GM23338 (cell line): ENCODE data around the gene MAD1L1. TPM values are rescaled to one million over a fixed set of nuclear protein-coding genes. Genes with fewer than 3 reads are reported as not detected.

Experiments used
- ATAC-seq: fragments of 200-7000 bp; cut with Tn5 transposase; 3 replicates; pipeline ENCODE4 v1.9.1; 2020
- DNase-seq: peaks from one replicate; pipeline ENCODE4 v3.0.0-alpha.2; 2015; ENCODE audit warnings: low spot score
- H2AFZ ChIP-seq: fragments of 200-600 bp; sonication (generic); 2 replicates; pipeline ENCODE4 v1.8.0; 2016; ENCODE audit warnings: antibody characterized with exemption, mild to moderate bottlenecking, moderate library complexity
- H3F3A ChIP-seq: fragments of 200-600 bp; sonication (generic); replicated peaks from 2 replicates; pipeline ENCODE4 v1.8.0; 2017; ENCODE audit warnings: antibody characterized with exemption, mixed run types, low read depth
- H3K27ac ChIP-seq: fragments of 200-600 bp; sonication (generic); 2 replicates; pipeline ENCODE4 v1.6.1; 2016; ENCODE audit warnings: low read depth
- H3K27me3 ChIP-seq: fragments of 200-600 bp; sonication (generic); 2 replicates; pipeline ENCODE4 v1.8.0; 2016; ENCODE audit warnings: mild to moderate bottlenecking, mixed run types, moderate library complexity; ENCODE audit not compliant: insufficient read depth
- H3K36me3 ChIP-seq: fragments of 200-600 bp; sonication (generic); 2 replicates; pipeline ENCODE4 v1.8.0; 2016; ENCODE audit warnings: mild to moderate bottlenecking; ENCODE audit not compliant: insufficient read depth
- H3K4me1 ChIP-seq: fragments of 200-600 bp; sonication (generic); 2 replicates; pipeline ENCODE4 v1.8.0; 2016; ENCODE audit warnings: mild to moderate bottlenecking, moderate library complexity; ENCODE audit not compliant: insufficient read depth
- H3K4me2 ChIP-seq: fragments of 200-600 bp; sonication (generic); 2 replicates; pipeline ENCODE4 v1.7.1; 2017; ENCODE audit warnings: mixed run types
- H3K4me3 ChIP-seq: fragments of 200-600 bp; sonication (generic); 2 replicates; pipeline ENCODE4 v1.6.1; 2016; ENCODE audit warnings: mixed run types
- H3K79me2 ChIP-seq: fragments of 200-600 bp; sonication (generic); replicated peaks from 2 replicates; pipeline ENCODE4 v1.8.0; 2017; ENCODE audit warnings: mild to moderate bottlenecking; ENCODE audit not compliant: insufficient read depth
- H3K9me2 ChIP-seq: fragments of 200-600 bp; sonication (generic); 2 replicates; pipeline ENCODE4 v1.8.0; 2017; ENCODE audit not compliant: insufficient read depth
- H4K20me1 ChIP-seq: fragments of 200-600 bp; sonication (generic); replicated peaks from 2 replicates; pipeline ENCODE4 v1.8.0; 2017; ENCODE audit warnings: mild to moderate bottlenecking; ENCODE audit not compliant: insufficient read depth
- H3K27ac Mint-ChIP-seq: 2 replicates; pipeline ENCODE4 v1.8.0; 2020; ENCODE audit warnings: inconsistent platforms, mild to moderate bottlenecking, moderate library complexity, mixed read lengths
- H3K27me3 Mint-ChIP-seq: 3 replicates; pipeline ENCODE4 v1.8.0; 2022; ENCODE audit warnings: low read depth, mild to moderate bottlenecking, moderate library complexity, mixed read lengths, inconsistent platforms; ENCODE audit not compliant: insufficient read depth, poor library complexity
- H3K36me3 Mint-ChIP-seq: 3 replicates; pipeline ENCODE4 v1.8.0; 2021; ENCODE audit warnings: low read depth, mild to moderate bottlenecking, inconsistent platforms, moderate library complexity, mixed read lengths
- H3K4me1 Mint-ChIP-seq: 3 replicates; pipeline ENCODE4 v1.8.0; 2020; ENCODE audit warnings: mild to moderate bottlenecking, inconsistent platforms, mixed read lengths
- H3K4me3 Mint-ChIP-seq: 3 replicates; pipeline ENCODE4 v1.8.0; 2021; ENCODE audit warnings: moderate library complexity, mild to moderate bottlenecking, inconsistent platforms, mixed read lengths
- H3K9me3 Mint-ChIP-seq: 3 replicates; pipeline ENCODE4 v1.8.0; 2020; ENCODE audit warnings: moderate library complexity, mild to moderate bottlenecking, inconsistent platforms, mixed read lengths
- CREB1 ChIP-seq: fragments of 250-450 bp; sonication (Bioruptor Pico); IDR thresholded peaks from 2 replicates; pipeline ENCODE4 v1.5.0; 2020; ENCODE audit warnings: low read depth, mild to moderate bottlenecking, moderate library complexity
- EZH2 ChIP-seq: fragments of 200-600 bp; sonication (generic); IDR thresholded peaks from one replicate; pipeline ENCODE4 v1.8.0; 2017; ENCODE audit warnings: antibody characterized with exemption, mild to moderate bottlenecking, low read depth; ENCODE audit not compliant: unreplicated experiment
- EZH2phosphoT487 ChIP-seq: fragments of 200-600 bp; sonication (generic); IDR thresholded peaks from one replicate; pipeline ENCODE4 v1.8.1; 2018; ENCODE audit warnings: antibody characterized with exemption; ENCODE audit not compliant: unreplicated experiment
- JUNB ChIP-seq: IDR thresholded peaks from one replicate; pipeline ENCODE4 v1.6.1; 2016; ENCODE audit warnings: antibody characterized with exemption; ENCODE audit not compliant: unreplicated experiment
- NANOG ChIP-seq: IDR thresholded peaks from 2 replicates; pipeline ENCODE4 v1.6.1; 2016; ENCODE audit warnings: antibody characterized with exemption, borderline replicate concordance
- POLR2AphosphoS5 ChIP-seq: IDR thresholded peaks from 2 replicates; pipeline ENCODE4 v1.6.1; 2016; ENCODE audit warnings: antibody characterized with exemption, low read depth
- REST ChIP-seq: IDR thresholded peaks from one replicate; pipeline ENCODE4 v1.6.1; 2018; ENCODE audit warnings: antibody characterized with exemption; ENCODE audit not compliant: unreplicated experiment
- STAT1 ChIP-seq: IDR thresholded peaks from one replicate; pipeline ENCODE4 v1.6.1; 2016; ENCODE audit warnings: antibody characterized with exemption; ENCODE audit not compliant: unreplicated experiment
- ZNF114 ChIP-seq: fragments of 250-450 bp; sonication (Bioruptor Pico); IDR thresholded peaks from 2 replicates; pipeline ENCODE4 v1.5.0; 2020; ENCODE audit warnings: mild to moderate bottlenecking, moderate library complexity
- ZNF331 ChIP-seq: fragments of 250-450 bp; sonication (Bioruptor Pico); IDR thresholded peaks from 2 replicates; pipeline ENCODE4 v1.5.0; 2020; ENCODE audit warnings: low read depth, mild to moderate bottlenecking, moderate library complexity
- polyA plus RNA-seq: library from polyadenylated mRNA; unstranded; fragments of >200 nt; fragmentation: Nextera tagmentation; extraction: Ambion mirVana; gene quantifications from 2 replicates; pipeline ENCODE4 v1.2.1, GENCODE V29; 2016
- total RNA-seq: library from RNA; depleted of rRNA; stranded (reverse); fragments of >200 nt; shearing (Covaris generic); gene quantifications from 2 replicates; pipeline ENCODE4 v1.2.3, GENCODE V29; 2014
- TF ChIP-seq, protein P1 (sequence below): fragments of 250-450 bp; sonication (Bioruptor Pico); IDR thresholded peaks from 2 replicates; pipeline ENCODE4 v1.5.0; 2020; ENCODE audit warnings: mild to moderate bottlenecking, moderate library complexity
- TF ChIP-seq, protein P2 (sequence below), 2 experiments: fragments of 200-600 bp in 1 of 2; sonication (generic) in 1 of 2; conservative IDR thresholded peaks; 2 replicates each; pipeline versions ENCODE4 v1.5.1 to v1.6.1; 2016 to 2017; ENCODE audit warnings: antibody characterized with exemption in 2 of 2, low read depth in 2 of 2, mild to moderate bottlenecking in 2 of 2, moderate library complexity in 1 of 2
- TF ChIP-seq, protein P3 (sequence below): IDR thresholded peaks from 2 replicates; pipeline ENCODE4 v1.6.1; 2016; ENCODE audit warnings: antibody characterized with exemption

Gene MAD1L1
- total and polyA plus RNA-seq, 2 experiments from 2014 or later, result 40.3 to 59.3 TPM

GRCh38 chr7:2093215-2093842, 139.4 kb downstream of the MAD1L1 start:
- peak overlapping the region; percentile 24; the same call in 1 of the 2 replicates for H3K27ac Mint-ChIP-seq
- Histone ChIP-seq H3F3A (no peaks in the 10 kb centered on the region), H3K79me2 (no peaks in the 10 kb centered on the region), H3K4me1 (no peaks in the 10 kb centered on the region), H3K4me2 (no peak overlapping the region), H3K27ac (no peak overlapping the region), H2AFZ (no peak overlapping the region), H3K36me3 (no peaks in the 10 kb centered on the region), H3K27me3 (no peaks in the 10 kb centered on the region), H3K4me3 (no peak overlapping the region), H4K20me1 (no peaks in the 10 kb centered on the region), H3K9me2 (no peaks in the 10 kb centered on the region)
- H3K27me3 Mint-ChIP-seq, result peaks cover 5% of the 10 kb centered on the region
- H3K36me3 Mint-ChIP-seq, result peaks cover 22% of the 10 kb centered on the region
- ATAC-seq (no peak), DNase-seq (no peak)
- no peak for TF ChIP-seq REST
- TF ChIP-seq, protein P1, sequence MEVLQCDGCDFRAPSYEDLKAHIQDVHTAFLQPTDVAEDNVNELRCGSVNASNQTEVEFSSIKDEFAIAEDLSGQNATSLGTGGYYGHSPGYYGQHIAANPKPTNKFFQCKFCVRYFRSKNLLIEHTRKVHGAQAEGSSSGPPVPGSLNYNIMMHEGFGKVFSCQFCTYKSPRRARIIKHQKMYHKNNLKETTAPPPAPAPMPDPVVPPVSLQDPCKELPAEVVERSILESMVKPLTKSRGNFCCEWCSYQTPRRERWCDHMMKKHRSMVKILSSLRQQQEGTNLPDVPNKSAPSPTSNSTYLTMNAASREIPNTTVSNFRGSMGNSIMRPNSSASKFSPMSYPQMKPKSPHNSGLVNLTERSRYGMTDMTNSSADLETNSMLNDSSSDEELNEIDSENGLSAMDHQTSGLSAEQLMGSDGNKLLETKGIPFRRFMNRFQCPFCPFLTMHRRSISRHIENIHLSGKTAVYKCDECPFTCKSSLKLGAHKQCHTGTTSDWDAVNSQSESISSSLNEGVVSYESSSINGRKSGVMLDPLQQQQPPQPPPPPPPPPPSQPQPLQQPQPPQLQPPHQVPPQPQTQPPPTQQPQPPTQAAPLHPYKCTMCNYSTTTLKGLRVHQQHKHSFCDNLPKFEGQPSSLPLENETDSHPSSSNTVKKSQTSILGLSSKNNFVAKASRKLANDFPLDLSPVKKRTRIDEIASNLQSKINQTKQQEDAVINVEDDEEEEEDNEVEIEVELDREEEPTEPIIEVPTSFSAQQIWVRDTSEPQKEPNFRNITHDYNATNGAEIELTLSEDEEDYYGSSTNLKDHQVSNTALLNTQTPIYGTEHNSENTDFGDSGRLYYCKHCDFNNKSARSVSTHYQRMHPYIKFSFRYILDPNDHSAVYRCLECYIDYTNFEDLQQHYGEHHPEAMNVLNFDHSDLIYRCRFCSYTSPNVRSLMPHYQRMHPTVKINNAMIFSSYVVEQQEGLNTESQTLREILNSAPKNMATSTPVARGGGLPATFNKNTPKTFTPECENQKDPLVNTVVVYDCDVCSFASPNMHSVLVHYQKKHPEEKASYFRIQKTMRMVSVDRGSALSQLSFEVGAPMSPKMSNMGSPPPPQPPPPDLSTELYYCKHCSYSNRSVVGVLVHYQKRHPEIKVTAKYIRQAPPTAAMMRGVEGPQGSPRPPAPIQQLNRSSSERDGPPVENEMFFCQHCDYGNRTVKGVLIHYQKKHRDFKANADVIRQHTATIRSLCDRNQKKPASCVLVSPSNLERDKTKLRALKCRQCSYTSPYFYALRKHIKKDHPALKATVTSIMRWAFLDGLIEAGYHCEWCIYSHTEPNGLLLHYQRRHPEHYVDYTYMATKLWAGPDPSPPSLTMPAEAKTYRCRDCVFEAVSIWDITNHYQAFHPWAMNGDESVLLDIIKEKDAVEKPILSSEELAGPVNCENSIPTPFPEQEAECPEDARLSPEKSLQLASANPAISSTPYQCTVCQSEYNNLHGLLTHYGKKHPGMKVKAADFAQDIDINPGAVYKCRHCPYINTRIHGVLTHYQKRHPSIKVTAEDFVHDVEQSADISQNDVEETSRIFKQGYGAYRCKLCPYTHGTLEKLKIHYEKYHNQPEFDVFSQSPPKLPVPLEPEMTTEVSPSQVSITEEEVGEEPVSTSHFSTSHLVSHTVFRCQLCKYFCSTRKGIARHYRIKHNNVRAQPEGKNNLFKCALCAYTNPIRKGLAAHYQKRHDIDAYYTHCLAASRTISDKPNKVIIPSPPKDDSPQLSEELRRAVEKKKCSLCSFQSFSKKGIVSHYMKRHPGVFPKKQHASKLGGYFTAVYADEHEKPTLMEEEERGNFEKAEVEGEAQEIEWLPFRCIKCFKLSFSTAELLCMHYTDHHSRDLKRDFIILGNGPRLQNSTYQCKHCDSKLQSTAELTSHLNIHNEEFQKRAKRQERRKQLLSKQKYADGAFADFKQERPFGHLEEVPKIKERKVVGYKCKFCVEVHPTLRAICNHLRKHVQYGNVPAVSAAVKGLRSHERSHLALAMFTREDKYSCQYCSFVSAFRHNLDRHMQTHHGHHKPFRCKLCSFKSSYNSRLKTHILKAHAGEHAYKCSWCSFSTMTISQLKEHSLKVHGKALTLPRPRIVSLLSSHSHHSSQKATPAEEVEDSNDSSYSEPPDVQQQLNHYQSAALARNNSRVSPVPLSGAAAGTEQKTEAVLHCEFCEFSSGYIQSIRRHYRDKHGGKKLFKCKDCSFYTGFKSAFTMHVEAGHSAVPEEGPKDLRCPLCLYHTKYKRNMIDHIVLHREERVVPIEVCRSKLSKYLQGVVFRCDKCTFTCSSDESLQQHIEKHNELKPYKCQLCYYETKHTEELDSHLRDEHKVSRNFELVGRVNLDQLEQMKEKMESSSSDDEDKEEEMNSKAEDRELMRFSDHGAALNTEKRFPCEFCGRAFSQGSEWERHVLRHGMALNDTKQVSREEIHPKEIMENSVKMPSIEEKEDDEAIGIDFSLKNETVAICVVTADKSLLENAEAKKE (CRISPR knock-in tag), result no peak
- TF ChIP-seq POLR2AphosphoS5, result no peak
- TF ChIP-seq, protein P2, sequence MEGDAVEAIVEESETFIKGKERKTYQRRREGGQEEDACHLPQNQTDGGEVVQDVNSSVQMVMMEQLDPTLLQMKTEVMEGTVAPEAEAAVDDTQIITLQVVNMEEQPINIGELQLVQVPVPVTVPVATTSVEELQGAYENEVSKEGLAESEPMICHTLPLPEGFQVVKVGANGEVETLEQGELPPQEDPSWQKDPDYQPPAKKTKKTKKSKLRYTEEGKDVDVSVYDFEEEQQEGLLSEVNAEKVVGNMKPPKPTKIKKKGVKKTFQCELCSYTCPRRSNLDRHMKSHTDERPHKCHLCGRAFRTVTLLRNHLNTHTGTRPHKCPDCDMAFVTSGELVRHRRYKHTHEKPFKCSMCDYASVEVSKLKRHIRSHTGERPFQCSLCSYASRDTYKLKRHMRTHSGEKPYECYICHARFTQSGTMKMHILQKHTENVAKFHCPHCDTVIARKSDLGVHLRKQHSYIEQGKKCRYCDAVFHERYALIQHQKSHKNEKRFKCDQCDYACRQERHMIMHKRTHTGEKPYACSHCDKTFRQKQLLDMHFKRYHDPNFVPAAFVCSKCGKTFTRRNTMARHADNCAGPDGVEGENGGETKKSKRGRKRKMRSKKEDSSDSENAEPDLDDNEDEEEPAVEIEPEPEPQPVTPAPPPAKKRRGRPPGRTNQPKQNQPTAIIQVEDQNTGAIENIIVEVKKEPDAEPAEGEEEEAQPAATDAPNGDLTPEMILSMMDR (conservative IDR thresholded peaks at IDR 0.05; ENCODE audit: low read depth in 2 of 2), result no peak
- no peak for TF ChIP-seq ZNF331 (CRISPR knock-in tag)
- TF ChIP-seq, protein P3, sequence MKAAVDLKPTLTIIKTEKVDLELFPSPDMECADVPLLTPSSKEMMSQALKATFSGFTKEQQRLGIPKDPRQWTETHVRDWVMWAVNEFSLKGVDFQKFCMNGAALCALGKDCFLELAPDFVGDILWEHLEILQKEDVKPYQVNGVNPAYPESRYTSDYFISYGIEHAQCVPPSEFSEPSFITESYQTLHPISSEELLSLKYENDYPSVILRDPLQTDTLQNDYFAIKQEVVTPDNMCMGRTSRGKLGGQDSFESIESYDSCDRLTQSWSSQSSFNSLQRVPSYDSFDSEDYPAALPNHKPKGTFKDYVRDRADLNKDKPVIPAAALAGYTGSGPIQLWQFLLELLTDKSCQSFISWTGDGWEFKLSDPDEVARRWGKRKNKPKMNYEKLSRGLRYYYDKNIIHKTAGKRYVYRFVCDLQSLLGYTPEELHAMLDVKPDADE, result no peak
- TF ChIP-seq JUNB, result no peak
- TF ChIP-seq EZH2, result no peak
- no peak for TF ChIP-seq EZH2phosphoT487
- no peak for TF ChIP-seq ZNF114
- no peak for TF ChIP-seq STAT1
- TF ChIP-seq NANOG, result no peak
- TF ChIP-seq CREB1 (CRISPR knock-in tag), result no peak
- H3K4me1 Mint-ChIP-seq, result no peaks in the 10 kb centered on the region
- H3K4me3 Mint-ChIP-seq, result no peak overlapping the region
- peaks cover 4% of the 10 kb centered on the region; the same call in 2 of the 3 replicates for H3K9me3 Mint-ChIP-seq
